AG10803 (cell line): ENCODE measurements around the gene PHLDB1.
"Not testable (repeated sequence)": the region's sequence is repeated elsewhere in the genome, so short reads cannot be mapped to it uniquely, and the experiment has no call there.

Experiments used
- DNase-seq: peaks from one replicate; pipeline ENCODE4 v3.0.0; 2010; ENCODE audit warnings: low read depth
- H3K4me3 ChIP-seq: 2 replicates; pipeline ENCODE4 v1.5.1; 2011; ENCODE audit warnings: mild to moderate bottlenecking, low read length, control low read depth
- TF ChIP-seq, protein P1 (sequence below): conservative IDR thresholded peaks from 2 replicates; pipeline ENCODE4 v1.5.1; 2011; ENCODE audit warnings: mild to moderate bottlenecking, low read length, control low read depth, inconsistent platforms

Gene PHLDB1

GRCh38 chr11:118682372-118682771, 75.0 kb downstream of the PHLDB1 start:
- TF ChIP-seq, protein P1, sequence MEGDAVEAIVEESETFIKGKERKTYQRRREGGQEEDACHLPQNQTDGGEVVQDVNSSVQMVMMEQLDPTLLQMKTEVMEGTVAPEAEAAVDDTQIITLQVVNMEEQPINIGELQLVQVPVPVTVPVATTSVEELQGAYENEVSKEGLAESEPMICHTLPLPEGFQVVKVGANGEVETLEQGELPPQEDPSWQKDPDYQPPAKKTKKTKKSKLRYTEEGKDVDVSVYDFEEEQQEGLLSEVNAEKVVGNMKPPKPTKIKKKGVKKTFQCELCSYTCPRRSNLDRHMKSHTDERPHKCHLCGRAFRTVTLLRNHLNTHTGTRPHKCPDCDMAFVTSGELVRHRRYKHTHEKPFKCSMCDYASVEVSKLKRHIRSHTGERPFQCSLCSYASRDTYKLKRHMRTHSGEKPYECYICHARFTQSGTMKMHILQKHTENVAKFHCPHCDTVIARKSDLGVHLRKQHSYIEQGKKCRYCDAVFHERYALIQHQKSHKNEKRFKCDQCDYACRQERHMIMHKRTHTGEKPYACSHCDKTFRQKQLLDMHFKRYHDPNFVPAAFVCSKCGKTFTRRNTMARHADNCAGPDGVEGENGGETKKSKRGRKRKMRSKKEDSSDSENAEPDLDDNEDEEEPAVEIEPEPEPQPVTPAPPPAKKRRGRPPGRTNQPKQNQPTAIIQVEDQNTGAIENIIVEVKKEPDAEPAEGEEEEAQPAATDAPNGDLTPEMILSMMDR = no peak
- DNase-seq = no peak
- no peak overlapping the region for H3K4me3 ChIP-seq

GRCh38 chr11:118682939-118683338, 75.5 kb downstream of the PHLDB1 start:
- not testable (repeated sequence) for DNase-seq, H3K4me3 ChIP-seq

DNA sequence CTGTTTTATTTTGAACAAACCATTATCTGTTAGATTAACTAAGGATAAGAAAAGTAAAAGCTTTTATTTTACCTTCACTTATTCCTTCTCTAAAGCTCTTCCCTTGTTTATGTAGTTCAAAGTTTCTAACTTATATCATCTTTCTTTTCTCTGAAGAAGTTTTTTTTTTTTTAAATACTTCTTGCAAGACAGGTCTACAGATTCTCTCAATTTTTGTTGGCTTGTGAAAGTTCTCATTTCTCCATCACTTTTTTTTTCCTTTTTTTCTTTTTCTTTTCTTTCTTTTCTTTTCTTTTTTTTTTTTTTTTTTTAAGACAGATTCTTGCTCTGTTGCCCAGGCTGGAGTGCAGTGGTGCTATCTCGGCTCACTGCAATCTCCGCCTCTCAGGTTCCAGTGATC, 76.8 kb downstream of the PHLDB1 start:
- H3K4me3 ChIP-seq = no peak overlapping the region
- TF ChIP-seq, protein P1 = no peak
- no peak for DNase-seq

- no peak for DNase-seq
- TF ChIP-seq, protein P1 = no peak
- H3K4me3 ChIP-seq = no peak overlapping the region
Measured at GRCh38 chr11:118687906-118688305, 80.5 kb downstream of the PHLDB1 start.

- not testable (repeated sequence) for DNase-seq, H3K4me3 ChIP-seq
Measured at GRCh38 chr11:118688339-118688738, 80.9 kb downstream of the PHLDB1 start.

GRCh38 chr11:118688851-118689502, 81.6 kb downstream of the PHLDB1 start:
- no peak for DNase-seq
- no peak overlapping the region for H3K4me3 ChIP-seq
- TF ChIP-seq, protein P1 = no peak

GRCh38 chr11:118689503-118689851, 82.1 kb downstream of the PHLDB1 start:
- no peak for DNase-seq
- H3K4me3 ChIP-seq = peak overlapping the region; percentile 50
- TF ChIP-seq, protein P1 = no peak

DNA sequence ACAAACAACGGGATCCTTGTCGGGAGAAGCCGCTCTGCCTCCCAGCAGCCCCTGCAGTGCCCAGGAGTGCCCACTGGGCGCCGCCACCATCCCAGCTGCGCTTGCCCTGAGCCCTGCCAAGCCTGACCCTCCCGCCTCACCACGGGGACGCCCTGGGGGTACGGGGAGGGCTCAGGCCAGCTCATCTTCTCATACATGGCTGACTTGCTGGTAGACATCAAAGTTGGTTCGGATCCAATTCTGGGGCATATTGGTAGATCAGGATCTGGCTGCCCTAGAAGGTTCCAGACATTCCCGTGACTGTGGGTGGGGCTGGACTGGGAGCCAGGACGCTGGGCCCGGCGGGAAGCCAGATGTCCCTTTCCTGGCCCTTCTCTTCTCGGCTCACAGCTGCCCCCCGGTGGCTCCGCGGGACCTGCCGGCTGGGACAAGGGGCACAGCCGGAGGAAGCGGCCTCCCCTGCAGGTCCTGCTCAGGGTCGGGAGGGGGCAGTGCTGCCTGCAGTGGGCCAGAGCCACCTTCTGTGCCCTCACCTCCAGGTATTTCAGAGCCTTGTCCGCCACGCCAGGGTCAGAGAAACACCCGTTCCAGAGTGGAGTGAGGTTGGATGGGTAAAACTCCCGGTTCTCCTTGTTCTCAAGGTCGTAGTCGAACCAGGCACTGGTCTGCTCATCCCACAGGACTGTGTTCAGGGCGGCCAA, 82.6 kb downstream of the PHLDB1 start:
- H3K4me3 ChIP-seq = peak overlapping the region; percentile 50
- TF ChIP-seq, protein P1 = peak; percentile 81
- peak; percentile 96 for DNase-seq
